Chondrocyte (in vitro differentiated cells): ENCODE data around the gene VPS13C. TPM values are rescaled to one million over a fixed set of nuclear protein-coding genes. Genes with fewer than 3 reads are reported as not detected.

ENCODE experiments used
- DNase-seq: peaks from one replicate; pipeline ENCODE4 v3.0.0; 2021; ENCODE audit warnings: mixed read lengths, low spot score
- H3K27ac Mint-ChIP-seq: one replicate; pipeline ENCODE4 v1.8.0; 2021; ENCODE audit warnings: mild to moderate bottlenecking, moderate library complexity, mixed read lengths; ENCODE audit not compliant: unreplicated experiment
- H3K27me3 Mint-ChIP-seq: 2 replicates; pipeline ENCODE4 v1.8.0; 2021; ENCODE audit warnings: low read depth, mixed read lengths
- H3K36me3 Mint-ChIP-seq: 2 replicates; pipeline ENCODE4 v1.8.0; 2021; ENCODE audit warnings: low read depth, mixed read lengths
- H3K4me1 Mint-ChIP-seq: 2 replicates; pipeline ENCODE4 v1.8.0; 2021; ENCODE audit warnings: low read depth, mild to moderate bottlenecking, mixed read lengths
- H3K4me3 Mint-ChIP-seq: one replicate; pipeline ENCODE4 v1.8.0; 2021; ENCODE audit warnings: mild to moderate bottlenecking, moderate library complexity, mixed read lengths; ENCODE audit not compliant: unreplicated experiment
- H3K9me3 Mint-ChIP-seq: 2 replicates; pipeline ENCODE4 v1.8.0; 2021; ENCODE audit warnings: low read depth, mixed read lengths
- CTCF ChIP-seq: fragments of 200-600 bp; sonication (generic); IDR thresholded peaks from 2 replicates; pipeline ENCODE4 v1.5.0; 2021; ENCODE audit warnings: antibody characterized with exemption, mild to moderate bottlenecking, moderate library complexity
- total RNA-seq: library from RNA; stranded (reverse); gene quantifications from 3 replicates; pipeline ENCODE4 v1.2.1, GENCODE V29; 2021

Gene VPS13C
- total RNA-seq, 1 donor from 2014 or later: 46.0 TPM

- Mint-ChIP-seq H3K9me3 (no peaks in the 10 kb centered on the region), H3K4me3 (no peak overlapping the region), H3K4me1 (no peaks in the 10 kb centered on the region), H3K36me3 (peaks cover 24% of the 10 kb centered on the region), H3K27me3 (no peaks in the 10 kb centered on the region), H3K27ac (no peak overlapping the region)
- DNase-seq: no peak
- TF ChIP-seq CTCF: no peak
Measured at GRCh38 chr15:61974118-61974517, 86.1 kb downstream of the VPS13C start.

- DNase-seq: no peak
- H3K4me3 Mint-ChIP-seq: no peak overlapping the region
- no peaks in the 10 kb centered on the region for H3K27me3 Mint-ChIP-seq
- H3K4me1 Mint-ChIP-seq: peaks cover 11% of the 10 kb centered on the region
- TF ChIP-seq CTCF: no peak
- H3K27ac Mint-ChIP-seq: no peak overlapping the region
- H3K36me3 Mint-ChIP-seq: peaks cover 18% of the 10 kb centered on the region
- peaks cover 4% of the 10 kb centered on the region for H3K9me3 Mint-ChIP-seq
Measured at GRCh38 chr15:61951949-61952348, 108.3 kb downstream of the VPS13C start.

- Mint-ChIP-seq H3K4me3 (no peak overlapping the region), H3K36me3 (peaks cover 33% of the 10 kb centered on the region), H3K4me1 (peaks cover 11% of the 10 kb centered on the region), H3K27ac (no peak overlapping the region), H3K27me3 (no peaks in the 10 kb centered on the region), H3K9me3 (peaks cover 18% of the 10 kb centered on the region)
- DNase-seq: no peak
- no peak for TF ChIP-seq CTCF
Measured at GRCh38 chr15:61946778-61947177, 113.5 kb downstream of the VPS13C start.

GRCh38 chr15:61943992-61944391 lies 116.3 kb downstream of the VPS13C start:
- H3K36me3 Mint-ChIP-seq: peaks cover 32% of the 10 kb centered on the region
- no peak for DNase-seq
- TF ChIP-seq CTCF: no peak
- no peaks in the 10 kb centered on the region for H3K27me3 Mint-ChIP-seq
- H3K4me1 Mint-ChIP-seq: no peaks in the 10 kb centered on the region
- H3K4me3 Mint-ChIP-seq: no peak overlapping the region
- peaks cover 18% of the 10 kb centered on the region for H3K9me3 Mint-ChIP-seq
- no peak overlapping the region for H3K27ac Mint-ChIP-seq

GRCh38 chr15:61938249-61938648 lies 122.0 kb downstream of the VPS13C start:
- no peaks in the 10 kb centered on the region for H3K4me1 Mint-ChIP-seq
- H3K36me3 Mint-ChIP-seq: peaks cover 14% of the 10 kb centered on the region
- H3K27ac Mint-ChIP-seq: no peak overlapping the region
- no peak for TF ChIP-seq CTCF
- H3K27me3 Mint-ChIP-seq: no peaks in the 10 kb centered on the region
- H3K9me3 Mint-ChIP-seq: peaks cover 6% of the 10 kb centered on the region
- no peak for DNase-seq
- H3K4me3 Mint-ChIP-seq: no peak overlapping the region
